SHP77 (cell line): ENCODE measurements around the gene TMEM229B.

Source experiments
- DNase-seq, 2 experiments: peaks; one replicate each; lab custom pipeline; 2025; lab: John Stamatoyannopoulos, UW

TMEM229B gene

GRCh38 chr14:67423424-67423823 is 65.1 kb downstream of the TMEM229B start:
- DNase-seq = no peak

DNA sequence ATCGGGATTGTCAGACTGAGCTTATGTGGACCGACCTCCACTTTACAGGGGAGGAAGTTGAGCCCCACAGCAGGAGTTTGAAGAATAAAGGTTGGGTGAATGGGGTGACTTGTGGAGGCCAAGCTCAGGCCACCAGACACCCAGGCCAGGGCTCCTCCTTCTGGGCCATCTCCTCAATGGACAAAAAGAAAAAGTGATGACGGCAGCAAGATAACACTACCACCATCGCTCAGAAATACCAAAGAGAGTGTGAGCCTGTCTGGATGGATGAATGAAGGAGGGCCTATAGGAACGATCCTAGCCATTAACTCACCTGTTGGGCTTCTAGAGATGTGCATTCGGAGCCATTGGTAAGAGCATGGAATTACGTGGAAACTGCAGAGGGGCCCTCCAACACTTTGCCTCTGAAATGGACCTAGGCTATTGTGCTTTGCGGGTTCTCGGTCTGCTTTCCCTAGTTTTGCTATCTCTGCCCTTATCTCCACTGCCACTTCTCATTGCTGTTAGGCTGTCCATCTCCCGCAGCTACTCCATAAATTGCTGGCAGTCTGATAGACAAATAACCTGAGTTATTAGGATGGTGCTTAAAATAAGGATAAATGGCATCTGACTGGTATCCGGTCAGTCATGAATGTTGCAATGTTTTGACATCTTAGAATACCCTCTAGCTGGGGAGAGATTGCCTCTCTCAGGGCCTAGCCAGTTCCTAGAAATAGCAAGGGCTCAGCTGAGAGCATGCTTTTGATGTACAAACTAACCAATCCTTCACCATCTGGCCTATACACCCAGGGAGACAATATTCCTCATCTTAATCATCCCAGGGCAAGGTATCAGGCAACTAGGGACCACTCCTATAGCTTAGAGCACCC is 66.9 kb downstream of the TMEM229B start:
- DNase-seq = no peak
